LNCAP (cell line): ENCODE data around the gene FAM117A.

Experiments used
- CTCF ChIP-seq: fragments of 450-650 bp; IDR thresholded peaks from 2 replicates; pipeline ENCODE4 v1.5.1; 2017; ENCODE audit warnings: mild to moderate bottlenecking

The FAM117A gene

GRCh38 chr17:49687878-49688491, 75.9 kb downstream of the FAM117A start:
- TF ChIP-seq CTCF = no peak

DNA sequence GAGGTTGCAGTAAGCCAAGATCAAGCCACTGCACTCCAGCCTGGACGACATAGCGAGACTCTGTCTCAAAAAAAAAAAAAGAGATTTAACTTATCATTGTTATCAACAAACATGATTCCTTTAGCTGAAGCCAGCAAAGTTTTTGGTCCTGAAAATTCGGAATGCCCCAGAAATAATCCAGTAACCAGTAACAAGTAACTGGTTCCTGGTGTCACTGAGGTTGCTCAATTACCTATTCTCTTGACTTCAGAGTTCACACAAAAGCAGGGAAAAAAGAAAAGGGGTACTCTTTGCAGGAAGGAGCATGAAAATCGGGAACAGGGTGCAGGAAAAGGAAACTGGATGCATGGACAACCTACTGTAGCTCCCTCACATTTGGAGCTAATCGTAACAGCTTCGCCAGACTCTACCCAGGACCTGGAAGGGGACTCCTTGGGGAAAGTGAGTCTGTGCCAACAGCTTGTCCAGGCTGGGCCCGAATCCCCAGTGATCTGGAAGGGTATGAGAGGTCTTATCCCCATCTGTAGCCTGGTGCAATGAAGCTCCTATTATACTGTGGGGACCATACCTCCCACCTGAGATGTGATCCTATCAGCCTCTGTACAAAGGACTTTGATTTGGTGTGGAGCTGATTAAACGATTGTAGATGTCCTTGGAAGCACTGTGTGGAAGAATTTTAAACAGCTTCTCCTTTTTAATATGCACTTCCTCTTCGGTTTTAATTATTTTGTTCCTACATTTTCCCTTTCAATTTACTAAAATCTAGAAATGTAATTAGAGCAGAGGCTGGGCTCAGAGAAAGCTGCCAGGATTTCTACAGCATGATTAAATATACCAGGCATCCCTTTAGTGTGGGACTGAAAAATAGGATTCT, 82.6 kb downstream of the FAM117A start:
- TF ChIP-seq CTCF = no peak

GRCh38 chr17:49680314-49680713, 83.6 kb downstream of the FAM117A start:
- no peak for TF ChIP-seq CTCF

DNA sequence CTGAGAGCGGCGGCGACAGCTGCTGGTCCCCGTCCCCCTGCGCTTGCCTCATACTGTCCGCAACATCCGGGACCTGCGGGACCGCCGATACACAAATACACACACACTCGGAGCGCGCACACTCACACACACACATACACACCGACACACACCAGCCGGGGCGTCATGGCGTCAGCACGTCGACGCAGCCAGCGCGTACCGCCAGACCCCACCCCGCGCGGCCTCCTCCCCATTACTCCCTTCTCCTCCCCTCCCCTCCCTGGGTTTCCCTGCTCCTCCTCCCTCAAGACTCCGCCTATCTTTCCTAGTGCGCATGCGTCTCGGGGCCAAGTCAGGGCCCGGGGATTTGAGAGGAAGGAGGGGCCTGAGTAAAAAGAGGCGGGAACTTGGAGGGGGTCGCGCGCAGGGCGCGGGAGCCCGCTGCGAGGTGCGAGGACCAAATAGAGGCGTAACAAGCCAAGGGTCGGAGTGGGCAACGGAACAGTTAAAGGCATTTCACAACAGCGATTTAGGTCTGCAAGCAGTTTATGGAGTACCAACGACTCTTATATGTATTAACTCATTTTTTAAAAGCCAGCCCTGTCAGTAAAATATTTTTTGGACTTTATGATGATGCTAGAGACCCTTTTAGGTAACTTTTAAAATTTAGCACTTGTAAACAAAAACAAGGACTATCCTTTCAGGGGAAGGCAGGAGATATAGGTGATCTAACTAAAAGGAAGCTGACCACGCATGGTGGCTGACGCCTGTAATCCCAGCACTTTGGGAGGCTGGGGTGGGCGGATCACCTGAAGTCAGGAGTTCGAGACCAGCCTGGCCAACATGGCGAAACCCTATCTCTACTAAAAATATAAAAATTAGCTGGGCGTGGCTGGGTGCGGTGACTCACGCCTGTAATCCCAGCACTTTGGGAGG, 85.7 kb downstream of the FAM117A start, which contains the start of gene SPOP:
Gene SPOP, minus strand, starts transcription at position 165 of the 915 bp plus-strand sequence. CDS start 55,287 bp downstream, outside the sequence.
- TF ChIP-seq CTCF = no peak

- TF ChIP-seq CTCF = no peak
Measured at GRCh38 chr17:49677134-49677932, 86.6 kb downstream of the FAM117A start.

GRCh38 chr17:49676276-49676868, 87.6 kb downstream of the FAM117A start:
- no peak for TF ChIP-seq CTCF
